ENCODE measurements around the gene COPZ2. TPM values are rescaled to one million over a fixed set of nuclear protein-coding genes. Genes with fewer than 3 reads are reported as not detected.

Gene COPZ2
- total RNA-seq, 1 experiment from 2014 or later, result not detected

GRCh38 chr17:48031966-48032365, 5.6 kb downstream of the COPZ2 start:
- Histone ChIP-seq H3K9me2 (ENCODE audit: insufficient read depth) (no peaks in the 10 kb centered on the region), H3K9me3 (ENCODE audit: control insufficient read depth in 1 of 2, insufficient read depth in 1 of 2, low read depth in 1 of 2, low read length in 2 of 2) (no peaks in the 10 kb centered on the region), H4K20me1 (ENCODE audit: insufficient read depth) (no peaks in the 10 kb centered on the region), H3K27ac (ENCODE audit: low read depth, low read length) (no peak overlapping the region), H3K9ac (ENCODE audit: low read length) (no peak overlapping the region), H3K4me1 (ENCODE audit: control insufficient read depth in 1 of 2, insufficient read depth in 2 of 2, low read length in 2 of 2) (peaks cover 1 to 4% of the 10 kb centered on the region in 2 experiments), H2AFZ (ENCODE audit: low read depth, low read length, poor library complexity, severe bottlenecking) (no peak overlapping the region), H3K4me3 (replicated peaks in 1 of 2; ENCODE audit: low read depth in 1 of 2, low read length in 2 of 2) (no peak overlapping the region), H3K4me2 (ENCODE audit: low read length) (no peak overlapping the region), H3K27me3 (ENCODE audit: insufficient read depth, low read length) (no peaks in the 10 kb centered on the region), H3K36me3 (ENCODE audit: control insufficient read depth in 1 of 2, insufficient read depth in 2 of 2, low read length in 2 of 2) (no peaks in the 10 kb centered on the region), H3K79me2 (ENCODE audit: insufficient read depth, low read length) (no peaks in the 10 kb centered on the region)
- RAD21 ChIA-PET (ENCODE audit: low non-redundant PET in 1 of 2, low total read pairs in 2 of 2, uncharacterized antibody in 2 of 2, unreplicated experiment in 2 of 2), result no interaction called here
- intact Hi-C loops (cut with micrococcal nuclease), result no loop called here
- CTCF ChIA-PET, result no interaction called here
- POLR2A ChIA-PET, result interaction anchor here (3.1 kb wide), 1 partner anchor 17 kb away, joined by 17 read pairs; the partner anchor contains the start of gene NFE2L1
- DNase-seq (ENCODE audit: low read depth, low spot score), result no peak
- no peak for ATAC-seq
- no TSS peak for BruUV-seq (replicated peaks)
- no peak for TF ChIP-seq SIN3A (IDR thresholded peaks at IDR 0.05; ENCODE audit: low read depth)
- no peak for TF ChIP-seq RAD21 (IDR thresholded peaks at IDR 0.05; ENCODE audit: low read depth)
- no peak for TF ChIP-seq ATF3 (IDR thresholded peaks at IDR 0.05)
- no peak for TF ChIP-seq ZBTB33 (IDR thresholded peaks at IDR 0.05; ENCODE audit: extremely low read depth, insufficient replicate concordance, low read length)
- no peak for TF ChIP-seq FOSL1 (IDR thresholded peaks at IDR 0.05; ENCODE audit: low read depth)
- no peak for TF ChIP-seq EZH2phosphoT487 (IDR thresholded peaks at IDR 0.05; ENCODE audit: borderline replicate concordance)
- TF ChIP-seq EZH2 (IDR thresholded peaks at IDR 0.05), result no peak
- no peak for TF ChIP-seq REST (IDR thresholded peaks at IDR 0.05; ENCODE audit: low read depth)
- no peak for TF ChIP-seq ZNF274 (IDR thresholded peaks at IDR 0.05; ENCODE audit: low read depth, low read length)
- TF ChIP-seq POLR2AphosphoS5 (IDR thresholded peaks at IDR 0.05; ENCODE audit: low read depth, low read length), result no peak
- no peak for TF ChIP-seq CEBPB (IDR thresholded peaks at IDR 0.05; ENCODE audit: low read depth)
- no peak for TF ChIP-seq YY1 (IDR thresholded peaks at IDR 0.05; ENCODE audit: extremely low read depth, insufficient replicate concordance, low read depth, low read length)
- TF ChIP-seq ZFX (IDR thresholded peaks at IDR 0.05), result no peak
- no peak for TF ChIP-seq EGR1 (IDR thresholded peaks at IDR 0.05; ENCODE audit: low read depth)
- no peak for TF ChIP-seq CTCF (IDR thresholded peaks at IDR 0.05 in 2 of 3, conservative IDR thresholded peaks at IDR 0.05 in 1 of 3; ENCODE audit: borderline replicate concordance in 1 of 3, insufficient read depth in 1 of 3, low read depth in 2 of 3, low read length in 2 of 3)

Data from HCT116 (cell line).